A673 (cell line): ENCODE measurements around the gene GNAQ.

ENCODE experiments used
- EZH2 ChIP-seq: fragments of 200-600 bp; sonication (generic); IDR thresholded peaks from 2 replicates; pipeline ENCODE4 v1.6.1; 2017; ENCODE audit warnings: borderline replicate concordance, low read depth, mild to moderate bottlenecking, mixed read lengths, antibody characterized with exemption, low read length; ENCODE audit not compliant: poor library complexity, severe bottlenecking
- TF ChIP-seq, protein P1 (sequence below): fragments of 300-800, 200-600 bp; sonication (generic); conservative IDR thresholded peaks from 2 replicates; pipeline ENCODE4 v1.5.1; 2017; ENCODE audit warnings: low read depth, mild to moderate bottlenecking, antibody characterized with exemption, low read length, moderate library complexity, mixed read lengths

DNA sequence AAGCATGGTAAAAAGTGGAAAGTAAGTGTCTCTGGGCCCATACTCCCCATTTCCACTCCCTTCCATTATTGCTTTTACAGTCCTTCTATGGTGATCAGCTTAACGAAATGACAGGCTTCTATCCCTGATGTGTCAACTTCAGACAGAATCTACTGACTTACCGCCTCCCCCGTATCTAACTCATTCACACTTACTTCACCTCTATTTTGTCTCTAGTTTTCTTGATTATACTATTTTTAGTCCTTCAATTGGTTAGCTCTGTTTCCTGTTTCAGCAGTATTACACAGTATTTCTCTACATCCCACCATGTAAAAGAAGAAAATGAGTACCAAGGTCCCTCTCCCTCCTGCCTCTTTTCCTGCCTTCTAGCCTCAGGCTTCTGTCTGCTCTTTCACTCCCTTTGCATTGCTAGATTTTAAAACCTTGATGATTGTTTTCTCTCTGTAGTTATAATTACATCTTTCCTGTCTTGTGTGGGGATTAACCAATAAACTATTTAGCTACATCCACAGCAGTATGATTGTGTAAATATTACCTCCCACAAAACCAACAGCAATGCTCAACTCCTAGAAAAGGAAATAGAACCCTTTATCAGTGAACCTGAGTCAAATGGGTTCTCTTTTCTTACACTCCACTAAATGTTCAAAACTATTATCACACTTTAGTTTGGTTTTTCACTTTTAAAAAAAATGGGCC is 53.4 kb downstream of the GNAQ start:
- TF ChIP-seq, protein P1, sequence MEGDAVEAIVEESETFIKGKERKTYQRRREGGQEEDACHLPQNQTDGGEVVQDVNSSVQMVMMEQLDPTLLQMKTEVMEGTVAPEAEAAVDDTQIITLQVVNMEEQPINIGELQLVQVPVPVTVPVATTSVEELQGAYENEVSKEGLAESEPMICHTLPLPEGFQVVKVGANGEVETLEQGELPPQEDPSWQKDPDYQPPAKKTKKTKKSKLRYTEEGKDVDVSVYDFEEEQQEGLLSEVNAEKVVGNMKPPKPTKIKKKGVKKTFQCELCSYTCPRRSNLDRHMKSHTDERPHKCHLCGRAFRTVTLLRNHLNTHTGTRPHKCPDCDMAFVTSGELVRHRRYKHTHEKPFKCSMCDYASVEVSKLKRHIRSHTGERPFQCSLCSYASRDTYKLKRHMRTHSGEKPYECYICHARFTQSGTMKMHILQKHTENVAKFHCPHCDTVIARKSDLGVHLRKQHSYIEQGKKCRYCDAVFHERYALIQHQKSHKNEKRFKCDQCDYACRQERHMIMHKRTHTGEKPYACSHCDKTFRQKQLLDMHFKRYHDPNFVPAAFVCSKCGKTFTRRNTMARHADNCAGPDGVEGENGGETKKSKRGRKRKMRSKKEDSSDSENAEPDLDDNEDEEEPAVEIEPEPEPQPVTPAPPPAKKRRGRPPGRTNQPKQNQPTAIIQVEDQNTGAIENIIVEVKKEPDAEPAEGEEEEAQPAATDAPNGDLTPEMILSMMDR, result no peak
- no peak for TF ChIP-seq EZH2
